ENCODE data around the gene COG7.

DNA sequence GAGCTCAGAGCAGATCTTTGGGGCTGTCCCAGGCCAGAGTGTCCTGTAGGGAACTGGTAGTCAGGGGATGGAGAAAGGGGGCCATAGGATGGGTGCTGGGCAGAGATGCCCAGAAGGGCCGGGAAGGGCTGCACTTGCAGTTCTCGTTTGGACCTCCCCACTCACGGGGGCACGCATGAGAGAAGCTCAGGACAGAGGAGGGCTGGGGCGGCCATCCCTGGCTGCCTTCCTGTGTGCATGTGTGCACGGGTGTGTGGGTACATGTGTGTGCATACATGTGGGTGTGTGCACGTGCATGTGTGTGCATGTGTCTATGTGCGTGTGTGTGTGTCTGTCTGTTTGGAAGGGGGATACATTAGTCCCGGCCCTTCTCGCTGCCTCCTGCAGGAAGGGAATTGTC lies 73.3 kb downstream of the COG7 start:
- TF ChIP-seq CTCF (IDR thresholded peaks at IDR 0.05), result no peak
- TF ChIP-seq ZFX (IDR thresholded peaks at IDR 0.05; ENCODE audit: borderline replicate concordance), result no peak

Measured in 22Rv1 (cell line).